DMS 273 (cell line): Measurements from ENCODE around the gene APOA4.
"Not testable (repeated sequence)": the region's sequence is repeated elsewhere in the genome, so short reads cannot be mapped to it uniquely, and the experiment has no call there.

Source experiments
- DNase-seq: peaks from one replicate; lab custom pipeline; 2025; ENCODE audit not compliant: unreplicated experiment; lab: John Stamatoyannopoulos, UW

Gene APOA4

GRCh38 chr11:116849486-116849885, 26.4 kb upstream of the APOA4 start:
- DNase-seq = no peak

GRCh38 chr11:116849060-116849459, 26.0 kb upstream of the APOA4 start:
- no peak for DNase-seq

- DNase-seq = no peak
Observed at GRCh38 chr11:116847612-116848011, 24.5 kb upstream of the APOA4 start.

- no peak for DNase-seq
Observed at GRCh38 chr11:116844722-116845121, 21.6 kb upstream of the APOA4 start.

- no peak for DNase-seq
Observed at GRCh38 chr11:116843661-116844060, 20.6 kb upstream of the APOA4 start.

- DNase-seq = no peak
Observed at GRCh38 chr11:116842909-116843308, 19.8 kb upstream of the APOA4 start.

GRCh38 chr11:116842117-116842516, 19.0 kb upstream of the APOA4 start:
- DNase-seq = no peak

- no peak for DNase-seq
Observed at GRCh38 chr11:116840746-116841296, 17.7 kb upstream of the APOA4 start.

GRCh38 chr11:116840224-116840745, 17.2 kb upstream of the APOA4 start:
- no peak for DNase-seq

- no peak for DNase-seq
Observed at GRCh38 chr11:116838321-116839084, 15.4 kb upstream of the APOA4 start.

- no peak for DNase-seq
Observed at GRCh38 chr11:116837231-116838091, 14.4 kb upstream of the APOA4 start, which contains the start of gene APOA1. Gene APOA1, minus strand, starts transcription at chr11:116837622. Its CDS starts 235 bp downstream, at chr11:116837387.

- DNase-seq = no peak
Observed at GRCh38 chr11:116836632-116836991, 13.5 kb upstream of the APOA4 start.

- peak; percentile 96 for DNase-seq
Observed at GRCh38 chr11:116835791-116836631, 12.9 kb upstream of the APOA4 start.

GRCh38 chr11:116835042-116835772, 12.1 kb upstream of the APOA4 start:
- DNase-seq = no peak

- DNase-seq = not testable (repeated sequence)
Observed at GRCh38 chr11:116834535-116835041, 11.5 kb upstream of the APOA4 start.

GRCh38 chr11:116833816-116834534, 10.9 kb upstream of the APOA4 start:
- DNase-seq = no peak

- no peak for DNase-seq
Observed at GRCh38 chr11:116833491-116833815, 10.3 kb upstream of the APOA4 start.

- no peak for DNase-seq
Observed at GRCh38 chr11:116832350-116833290, 9.5 kb upstream of the APOA4 start.
